HG03045 (cell line): ENCODE data around the gene AP2A1.

Source experiments
- ATAC-seq: cut with Tn5 transposase; IDR thresholded peaks from one replicate; pipeline ENCODE4 v1.9.1; 2021; ENCODE audit warnings: mild to moderate bottlenecking, moderate library complexity; ENCODE audit not compliant: unreplicated experiment

Gene AP2A1

DNA sequence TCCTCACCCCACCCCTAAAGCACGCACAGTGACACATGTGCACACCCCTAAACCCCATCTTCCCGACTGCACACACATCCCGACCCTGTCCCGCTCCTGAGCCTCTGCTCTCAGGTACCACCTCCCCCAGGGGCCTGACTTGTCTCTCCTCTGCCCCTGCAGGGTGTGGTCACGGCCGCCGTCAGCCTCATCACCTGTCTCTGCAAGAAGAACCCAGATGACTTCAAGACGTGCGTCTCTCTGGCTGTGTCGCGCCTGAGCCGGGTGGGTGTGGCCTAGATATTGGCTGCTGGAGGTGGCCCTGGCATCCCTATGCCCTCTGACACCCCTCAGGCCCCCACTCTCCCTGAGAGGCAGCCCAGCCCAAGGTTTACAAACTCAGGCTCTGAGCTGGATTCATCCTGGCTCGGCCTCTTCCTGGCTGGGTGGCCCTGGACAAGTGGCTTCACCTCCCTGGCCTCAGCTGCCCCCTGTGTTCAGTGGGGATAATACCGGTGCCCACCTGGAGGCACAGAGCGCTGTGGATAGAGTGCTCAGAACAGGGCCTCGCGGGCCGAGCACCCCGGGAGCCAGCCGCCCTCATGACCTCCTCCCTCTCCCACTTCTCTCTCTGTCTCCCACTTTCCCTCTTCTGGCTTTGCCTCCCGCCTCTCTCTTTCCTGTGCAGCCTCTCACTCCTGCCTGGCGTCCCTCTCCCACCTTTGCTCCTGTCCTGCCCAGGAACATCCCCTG is 26.2 kb downstream of the AP2A1 start:
- no peak for ATAC-seq

DNA sequence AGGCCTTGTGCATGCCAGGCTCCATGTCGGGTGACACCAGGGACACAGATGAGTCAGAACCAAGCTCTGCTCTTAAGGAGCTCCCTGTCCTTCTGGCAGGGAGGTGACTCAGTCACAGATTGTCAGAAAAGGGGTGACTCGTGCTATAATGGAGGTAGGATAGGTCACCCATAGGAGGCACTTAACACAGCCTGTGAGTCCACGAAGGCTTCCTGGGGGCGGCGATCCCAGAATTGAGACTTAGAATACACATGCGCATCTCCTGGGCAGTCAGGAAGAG is 26.7 kb downstream of the AP2A1 start:
- ATAC-seq: no peak

DNA sequence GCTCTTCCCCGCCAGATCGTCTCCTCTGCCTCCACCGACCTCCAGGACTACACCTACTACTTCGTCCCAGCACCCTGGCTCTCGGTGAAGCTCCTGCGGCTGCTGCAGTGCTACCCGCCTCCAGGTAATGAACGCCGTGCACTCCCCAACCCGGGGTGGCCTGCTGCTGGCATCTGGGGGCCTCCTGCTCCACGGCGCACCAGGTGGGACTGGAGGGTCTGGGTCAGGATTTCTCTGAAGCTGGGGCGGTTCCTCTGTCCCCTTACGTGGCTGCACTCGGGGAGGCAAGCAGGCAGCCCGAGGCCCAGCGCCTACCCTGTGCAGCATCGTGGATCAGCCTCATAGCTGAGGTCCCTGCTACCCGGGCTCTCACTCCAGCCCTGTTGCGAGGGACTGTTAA is 28.8 kb downstream of the AP2A1 start:
- ATAC-seq: no peak

DNA sequence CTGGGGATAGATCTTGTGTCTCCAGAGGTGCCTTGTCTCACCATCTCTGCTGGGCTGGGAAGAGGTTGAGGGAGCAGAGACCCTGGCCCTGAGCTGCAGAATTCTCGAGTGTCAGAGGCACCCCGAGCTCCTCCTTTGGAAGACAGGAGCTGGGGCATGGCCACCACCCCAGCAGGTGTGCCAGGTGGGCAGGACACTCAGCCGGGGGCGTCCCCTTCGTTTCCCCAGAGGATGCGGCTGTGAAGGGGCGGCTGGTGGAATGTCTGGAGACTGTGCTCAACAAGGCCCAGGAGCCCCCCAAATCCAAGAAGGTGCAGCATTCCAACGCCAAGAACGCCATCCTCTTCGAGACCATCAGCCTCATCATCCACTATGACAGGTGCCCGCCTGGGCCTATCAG is 31.8 kb downstream of the AP2A1 start:
- ATAC-seq: no peak

DNA sequence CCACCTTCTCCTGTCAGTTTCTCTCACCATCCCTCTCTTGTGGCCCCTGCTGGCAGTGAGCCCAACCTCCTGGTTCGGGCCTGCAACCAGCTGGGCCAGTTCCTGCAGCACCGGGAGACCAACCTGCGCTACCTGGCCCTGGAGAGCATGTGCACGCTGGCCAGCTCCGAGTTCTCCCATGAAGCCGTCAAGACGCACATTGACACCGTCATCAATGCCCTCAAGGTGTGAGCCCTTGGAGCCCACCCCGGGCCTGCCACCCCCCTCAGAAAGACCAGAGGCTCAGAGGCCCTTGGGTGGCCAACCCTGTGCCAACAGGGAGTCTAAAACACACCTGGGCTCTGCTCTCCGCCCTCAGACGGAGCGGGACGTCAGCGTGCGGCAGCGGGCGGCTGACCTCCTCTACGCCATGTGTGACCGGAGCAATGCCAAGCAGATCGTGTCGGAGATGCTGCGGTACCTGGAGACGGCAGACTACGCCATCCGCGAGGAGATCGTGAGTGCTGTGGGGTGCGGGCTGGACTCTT is 32.5 kb downstream of the AP2A1 start:
- ATAC-seq: no peak

DNA sequence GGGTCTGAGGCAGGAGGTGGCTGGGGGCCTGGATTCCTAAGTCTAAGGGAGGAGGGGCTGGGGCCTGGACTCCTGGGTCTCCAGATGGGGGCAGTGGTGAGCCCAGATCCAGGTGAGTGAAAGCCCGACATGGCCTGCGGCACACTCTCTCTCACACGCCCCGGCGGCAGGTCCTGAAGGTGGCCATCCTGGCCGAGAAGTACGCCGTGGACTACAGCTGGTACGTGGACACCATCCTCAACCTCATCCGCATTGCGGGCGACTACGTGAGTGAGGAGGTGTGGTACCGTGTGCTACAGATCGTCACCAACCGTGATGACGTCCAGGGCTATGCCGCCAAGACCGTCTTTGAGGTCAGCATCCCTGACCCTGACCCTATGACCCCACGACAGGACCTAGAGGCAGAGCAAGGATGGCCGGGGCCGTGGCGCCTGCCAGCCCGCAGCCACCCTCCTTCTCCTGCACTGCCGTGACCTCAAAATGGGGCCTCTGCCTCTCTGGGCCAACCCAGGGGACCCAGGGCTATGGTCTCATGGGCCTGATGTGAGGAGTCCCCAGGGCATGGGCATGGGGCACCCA is 33.1 kb downstream of the AP2A1 start:
- no peak for ATAC-seq

DNA sequence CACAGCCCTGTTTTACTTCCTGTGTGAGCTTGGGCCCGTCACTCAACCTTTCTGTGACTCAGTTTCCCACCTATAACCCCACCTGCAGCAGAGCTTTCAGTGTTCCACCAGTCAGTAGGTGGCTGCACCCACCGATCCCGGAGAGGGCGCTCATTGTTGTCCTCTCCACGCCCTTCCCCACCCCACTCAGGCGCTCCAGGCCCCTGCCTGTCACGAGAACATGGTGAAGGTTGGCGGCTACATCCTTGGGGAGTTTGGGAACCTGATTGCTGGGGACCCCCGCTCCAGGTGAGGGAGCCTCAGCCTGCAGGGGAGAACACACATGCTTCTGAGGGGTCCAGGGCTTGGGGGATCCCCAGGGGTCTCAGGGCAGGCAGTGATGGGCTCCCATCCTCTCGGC is 34.0 kb downstream of the AP2A1 start:
- ATAC-seq: no peak

DNA sequence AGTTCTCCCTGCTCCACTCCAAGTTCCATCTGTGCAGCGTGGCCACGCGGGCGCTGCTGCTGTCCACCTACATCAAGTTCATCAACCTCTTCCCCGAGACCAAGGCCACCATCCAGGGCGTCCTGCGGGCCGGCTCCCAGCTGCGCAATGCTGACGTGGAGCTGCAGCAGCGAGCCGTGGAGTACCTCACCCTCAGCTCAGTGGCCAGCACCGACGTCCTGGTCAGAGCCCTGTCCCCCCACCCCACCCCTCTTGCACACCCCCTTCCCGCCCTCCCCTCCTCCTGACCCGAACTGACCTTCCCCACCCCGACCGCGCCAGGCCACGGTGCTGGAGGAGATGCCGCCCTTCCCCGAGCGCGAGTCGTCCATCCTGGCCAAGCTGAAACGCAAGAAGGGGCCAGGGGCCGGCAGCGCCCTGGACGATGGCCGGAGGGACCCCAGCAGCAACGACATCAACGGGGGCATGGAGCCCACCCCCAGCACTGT is 34.6 kb downstream of the AP2A1 start:
- no peak for ATAC-seq

DNA sequence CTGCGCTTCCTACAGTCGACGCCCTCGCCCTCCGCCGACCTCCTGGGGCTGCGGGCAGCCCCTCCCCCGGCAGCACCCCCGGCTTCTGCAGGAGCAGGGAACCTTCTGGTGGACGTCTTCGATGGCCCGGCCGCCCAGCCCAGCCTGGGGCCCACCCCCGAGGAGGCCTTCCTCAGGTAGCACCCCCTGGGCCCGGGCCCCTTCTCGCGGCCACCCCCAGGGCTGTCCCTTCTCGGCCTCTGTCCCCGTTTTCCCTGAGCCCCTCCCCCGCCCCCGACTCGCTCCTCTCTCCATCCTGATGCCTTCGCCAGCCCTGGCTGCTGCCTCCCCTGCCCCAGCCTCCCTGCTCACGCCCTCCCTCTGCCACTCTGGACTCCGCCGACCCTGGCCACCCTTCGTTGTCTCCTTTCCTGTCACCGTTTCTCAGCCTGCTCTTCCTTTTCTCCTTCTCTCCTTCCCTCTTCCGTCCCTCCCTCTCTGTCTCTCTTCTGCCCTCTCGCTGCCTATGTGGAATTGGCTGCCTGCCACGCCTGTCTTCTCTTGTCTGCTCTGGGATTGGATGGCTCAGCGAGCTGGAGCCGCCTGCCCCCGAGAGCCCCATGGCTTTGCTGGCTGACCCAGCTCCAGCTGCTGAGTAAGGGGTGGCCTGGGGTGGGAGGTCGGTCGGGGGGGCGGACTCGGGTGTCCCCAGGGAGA is 35.3 kb downstream of the AP2A1 start:
- no peak for ATAC-seq

DNA sequence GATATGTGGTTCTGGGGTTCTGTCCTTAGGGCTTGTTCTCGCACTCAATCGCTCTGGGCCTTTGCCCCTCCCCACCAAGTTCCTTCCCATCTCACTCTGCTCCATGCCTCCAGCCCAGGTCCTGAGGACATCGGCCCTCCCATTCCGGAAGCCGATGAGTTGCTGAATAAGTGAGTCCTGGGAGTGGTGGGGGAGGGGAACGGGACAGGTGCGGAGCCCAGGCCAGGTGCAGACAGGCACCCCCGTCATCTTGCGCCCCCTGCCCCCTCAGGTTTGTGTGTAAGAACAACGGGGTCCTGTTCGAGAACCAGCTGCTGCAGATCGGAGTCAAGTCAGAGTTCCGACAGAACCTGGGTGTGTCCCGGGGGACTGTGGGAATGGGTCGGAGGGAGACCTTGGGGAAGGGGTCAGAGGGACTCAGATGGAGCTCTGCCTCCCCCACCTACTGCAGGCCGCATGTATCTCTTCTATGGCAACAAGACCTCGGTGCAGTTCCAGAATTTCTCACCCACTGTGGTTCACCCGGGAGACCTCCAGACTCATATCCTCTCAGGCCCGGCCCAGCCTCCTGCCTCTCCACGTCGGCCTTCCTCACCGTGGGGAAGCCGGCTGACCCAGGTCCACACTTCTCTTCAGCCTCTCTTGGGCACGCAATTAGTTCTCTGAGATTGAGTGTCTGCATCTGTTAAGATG is 36.2 kb downstream of the AP2A1 start:
- ATAC-seq: no peak

DNA sequence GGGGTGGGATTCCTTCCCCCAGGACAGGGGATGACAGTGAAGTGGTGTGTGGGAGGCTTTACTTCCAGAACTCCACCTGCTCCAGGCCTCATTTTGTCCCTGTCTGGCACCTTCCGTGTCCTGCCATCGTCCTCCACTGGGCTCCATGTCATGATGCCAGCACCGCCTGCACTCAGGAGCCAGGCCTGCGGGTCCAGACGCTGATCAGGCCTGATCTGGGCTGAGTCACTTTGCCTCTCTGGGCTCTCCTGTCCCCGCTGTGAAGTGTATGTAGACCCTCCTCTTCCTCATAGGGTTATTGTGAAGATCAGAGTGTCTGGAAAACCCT is 36.7 kb downstream of the AP2A1 start:
- no peak for ATAC-seq

DNA sequence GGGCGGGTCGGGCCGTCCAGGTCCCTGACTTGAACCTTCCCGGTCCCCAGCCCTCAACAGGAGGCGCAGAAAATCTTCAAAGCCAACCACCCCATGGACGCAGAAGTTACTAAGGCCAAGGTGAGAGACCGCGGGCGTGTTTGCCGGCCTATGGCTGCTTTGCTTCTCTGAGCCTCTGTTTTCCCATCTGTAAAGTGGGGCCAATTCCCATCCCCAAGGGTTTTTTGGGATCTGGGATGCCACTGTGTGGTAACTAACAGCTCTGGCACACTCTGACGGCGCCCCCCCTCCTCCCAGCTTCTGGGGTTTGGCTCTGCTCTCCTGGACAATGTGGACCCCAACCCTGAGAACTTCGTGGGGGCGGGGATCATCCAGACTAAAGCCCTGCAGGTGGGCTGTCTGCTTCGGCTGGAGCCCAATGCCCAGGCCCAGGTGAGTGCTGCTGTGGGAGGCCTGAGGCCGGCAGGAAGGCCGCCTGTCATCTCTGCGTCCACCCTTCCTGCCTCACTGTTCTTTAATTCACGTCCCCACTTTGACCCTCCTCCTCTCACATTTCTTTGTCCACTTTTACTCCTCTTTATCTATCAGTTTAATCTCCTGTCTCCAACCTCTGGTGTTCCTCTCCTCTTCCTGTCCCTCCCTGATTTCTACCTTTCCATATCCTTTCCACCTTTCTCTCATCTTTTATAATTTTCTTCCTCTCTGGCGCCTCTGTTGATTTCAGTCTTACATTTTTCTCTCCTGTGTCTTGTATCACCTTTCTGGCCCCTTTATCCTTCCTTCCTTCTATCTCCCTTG is 39.2 kb downstream of the AP2A1 start:
- ATAC-seq: no peak

DNA sequence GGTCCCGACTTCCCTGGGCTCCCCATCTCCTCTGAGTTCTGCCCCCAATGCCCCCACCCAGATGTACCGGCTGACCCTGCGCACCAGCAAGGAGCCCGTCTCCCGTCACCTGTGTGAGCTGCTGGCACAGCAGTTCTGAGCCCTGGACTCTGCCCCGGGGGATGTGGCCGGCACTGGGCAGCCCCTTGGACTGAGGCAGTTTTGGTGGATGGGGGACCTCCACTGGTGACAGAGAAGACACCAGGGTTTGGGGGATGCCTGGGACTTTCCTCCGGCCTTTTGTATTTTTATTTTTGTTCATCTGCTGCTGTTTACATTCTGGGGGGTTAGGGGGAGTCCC is 39.8 kb downstream of the AP2A1 start:
- ATAC-seq: no peak

DNA sequence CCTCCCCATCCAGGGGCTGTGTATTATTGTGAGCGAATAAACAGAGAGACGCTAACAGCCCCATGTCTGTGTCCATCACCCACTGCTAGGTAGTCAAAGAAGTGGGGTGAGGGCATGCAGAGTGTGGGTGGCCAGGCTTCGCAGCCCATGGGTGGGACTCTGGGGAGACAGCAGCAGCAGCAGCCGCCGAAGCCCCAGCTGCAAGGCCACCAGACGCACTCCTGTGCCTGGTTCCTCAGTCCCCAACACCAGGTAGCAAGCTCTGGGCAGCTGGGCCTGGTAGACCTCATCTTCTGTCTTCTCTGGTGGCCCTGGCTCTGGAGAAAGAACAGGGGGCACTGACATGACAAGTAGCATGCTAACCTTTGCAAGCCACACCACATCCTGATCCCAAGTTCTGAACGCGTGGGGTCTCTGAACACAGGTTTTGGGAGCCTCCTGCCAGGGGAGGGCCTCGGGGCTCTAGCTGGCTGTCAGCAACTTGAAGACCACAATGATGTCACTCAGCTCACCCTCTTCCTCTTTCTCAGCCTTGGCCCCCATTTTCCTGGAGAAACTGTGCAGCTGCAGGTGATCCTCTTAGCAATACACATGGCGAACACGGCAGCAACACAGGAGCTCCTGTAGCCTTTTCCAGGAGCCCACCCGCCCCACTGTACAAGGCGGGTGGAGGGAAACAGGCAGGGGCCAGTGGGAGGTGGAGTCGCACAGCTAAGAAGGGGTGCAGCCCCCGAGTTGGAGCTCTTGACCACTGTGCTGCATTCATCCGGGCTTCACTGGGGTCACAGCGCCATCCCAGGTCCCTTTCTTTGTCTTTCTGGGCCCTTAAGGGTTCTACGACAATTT is 40.5 kb downstream of the AP2A1 start:
- ATAC-seq: no peak

DNA sequence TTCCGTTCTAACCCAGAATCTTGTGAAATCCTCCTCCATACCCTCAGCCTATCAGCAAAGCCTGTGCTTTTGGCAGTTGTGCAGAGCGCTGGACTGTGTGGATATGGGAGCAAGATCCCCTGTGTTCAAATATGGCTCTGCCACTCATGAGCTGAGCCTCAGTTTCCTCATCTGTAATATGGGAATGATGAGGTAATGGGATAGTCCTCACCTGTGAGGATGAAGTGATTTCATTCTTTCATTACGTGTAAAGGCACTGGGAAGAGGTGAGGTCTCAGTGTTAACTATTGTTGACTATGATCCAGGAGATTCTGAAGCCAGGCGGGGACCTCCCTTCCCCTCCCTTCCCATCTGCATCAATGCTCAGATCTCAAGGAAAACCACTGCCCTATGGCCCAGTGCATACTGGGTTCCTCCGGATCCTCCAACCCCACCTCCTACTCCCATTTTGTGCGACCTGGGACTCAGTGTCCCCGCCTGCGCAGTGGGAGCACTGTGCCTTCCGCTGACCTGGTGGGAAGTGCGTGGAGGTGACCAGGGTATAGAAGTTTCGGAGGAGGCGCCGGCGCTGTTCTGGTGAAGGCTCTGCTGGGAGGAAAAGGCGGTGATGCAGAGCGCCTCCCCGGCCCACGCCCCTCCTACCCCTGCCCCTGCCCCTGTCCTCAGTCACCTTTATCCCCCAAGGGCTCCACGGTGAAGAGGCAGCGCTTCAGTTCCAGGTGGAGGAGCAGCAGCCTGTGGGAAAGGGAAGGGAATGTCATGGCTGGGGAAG is 41.3 kb downstream of the AP2A1 start:
- ATAC-seq: no peak

DNA sequence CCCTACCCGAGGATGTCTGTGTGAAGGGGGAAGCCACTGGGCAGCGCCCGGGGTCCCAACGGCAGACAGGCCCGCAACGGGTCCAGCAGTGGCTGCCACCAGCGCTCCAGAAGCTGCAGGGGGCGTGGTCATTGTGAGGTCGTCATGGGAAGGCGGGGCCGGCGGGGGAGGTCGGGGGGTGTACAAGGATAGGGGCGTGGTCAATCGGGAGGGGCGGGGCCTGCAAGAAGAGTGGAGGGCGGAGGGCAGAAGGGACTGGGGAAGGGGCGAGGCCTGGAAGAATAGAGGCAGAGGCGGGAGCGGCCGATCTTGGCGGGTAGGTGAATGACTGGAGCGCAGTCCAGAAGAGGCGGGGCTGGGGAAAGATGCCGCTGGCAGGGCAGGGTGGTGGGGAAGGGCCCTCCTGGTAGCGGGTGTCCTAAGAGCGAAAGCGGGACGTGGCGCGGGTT is 41.9 kb downstream of the AP2A1 start:
- no peak for ATAC-seq

DNA sequence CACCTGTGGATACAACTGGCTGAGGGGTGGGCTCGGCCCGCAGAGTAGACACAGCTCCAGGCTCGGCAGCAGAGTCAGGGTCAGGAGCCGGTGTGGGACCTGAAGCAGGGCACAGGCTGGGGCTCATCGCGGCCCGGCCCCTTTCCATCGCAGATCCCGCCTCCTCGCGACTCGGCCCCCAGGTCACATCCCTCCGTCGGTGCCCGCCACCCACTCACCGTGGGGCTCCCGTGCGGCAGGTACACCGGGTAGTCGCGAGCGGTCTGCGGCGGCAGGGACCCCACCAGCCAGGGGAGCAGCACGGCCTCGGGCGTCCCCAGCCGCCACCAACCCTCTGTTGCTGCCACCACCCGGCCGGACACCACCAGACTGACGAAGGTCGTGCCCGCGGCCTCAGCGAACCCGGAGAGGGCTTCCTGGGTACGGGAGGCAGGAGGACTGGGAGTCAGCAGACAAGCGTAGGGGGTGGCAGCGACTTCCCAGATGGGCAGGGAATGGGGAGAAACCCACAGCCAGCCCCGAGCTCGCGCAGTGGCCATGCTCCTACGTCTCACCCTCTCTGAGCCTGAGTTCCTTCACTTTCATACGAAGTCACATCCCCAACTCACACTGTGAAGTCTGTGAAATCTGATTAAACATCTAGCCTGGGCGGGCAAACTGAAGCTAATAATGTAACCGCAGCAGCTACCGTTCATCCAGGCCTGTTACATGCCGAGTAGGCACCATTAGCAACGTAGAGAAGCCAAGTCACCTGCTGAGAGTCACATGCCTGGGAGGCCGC is 42.5 kb downstream of the AP2A1 start:
- ATAC-seq: no peak

DNA sequence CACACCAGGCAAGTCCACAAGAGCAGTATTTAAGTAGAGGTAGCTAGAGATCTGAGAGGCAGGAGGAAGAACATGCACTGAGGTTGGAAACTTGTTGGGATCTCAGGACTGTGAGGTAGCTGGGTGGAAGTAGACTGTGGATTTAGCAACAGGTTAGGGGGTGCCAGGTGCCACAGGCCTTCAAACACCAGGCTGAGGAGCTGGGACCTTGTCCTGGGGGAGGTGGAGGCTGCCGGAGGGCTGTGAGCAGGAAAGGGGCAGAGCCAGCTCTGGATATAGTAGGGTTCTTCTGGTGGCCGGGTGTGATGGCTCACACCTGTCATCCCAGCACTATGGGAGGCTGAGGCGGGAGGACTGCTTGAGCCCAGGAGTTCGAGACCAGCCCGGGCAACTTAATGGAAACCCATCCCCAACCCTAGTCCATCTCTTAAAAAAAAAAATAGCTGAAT is 43.2 kb downstream of the AP2A1 start:
- no peak for ATAC-seq
